ENCODE results near the gene LENG8.
A peak's percentile ranks its signal among the peaks of the same experiment; 100 is the strongest.

DNA sequence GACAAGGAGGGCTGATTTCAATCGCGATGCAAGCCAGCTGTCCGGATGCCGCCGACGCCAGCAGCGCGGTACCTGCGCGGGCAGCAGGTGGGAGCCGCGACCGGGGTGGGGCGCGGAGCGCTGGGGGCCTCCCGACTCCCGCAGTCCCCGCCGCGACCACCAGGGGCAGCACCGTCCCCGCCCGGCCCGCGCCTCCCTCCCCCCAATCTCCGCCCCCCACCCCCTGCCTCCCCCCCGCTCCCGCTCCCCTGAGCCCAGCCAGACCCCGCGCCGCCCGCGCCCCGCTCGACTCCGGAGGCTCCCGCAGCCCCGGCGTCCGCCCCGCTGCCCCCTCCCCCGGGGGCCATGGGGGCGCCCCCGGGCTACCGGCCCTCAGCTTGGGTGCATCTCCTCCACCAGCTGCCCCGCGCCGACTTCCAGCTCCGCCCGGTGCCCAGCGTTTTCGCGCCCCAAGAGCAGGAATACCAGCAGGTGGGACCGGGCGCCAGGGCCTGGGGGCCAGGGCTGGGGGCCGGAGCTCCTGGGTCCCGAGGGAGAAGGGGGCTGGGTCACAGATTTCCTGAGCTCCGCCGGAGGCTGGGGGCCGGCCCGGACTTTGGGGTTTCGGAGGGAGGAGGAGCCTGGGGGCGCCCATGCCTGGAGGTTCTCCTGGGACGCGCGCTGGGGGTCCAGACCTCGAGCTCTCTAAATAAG lies 33.6 kb upstream of the LENG8 start, which contains the start of gene TTYH1:
- TF ChIP-seq, protein P1, sequence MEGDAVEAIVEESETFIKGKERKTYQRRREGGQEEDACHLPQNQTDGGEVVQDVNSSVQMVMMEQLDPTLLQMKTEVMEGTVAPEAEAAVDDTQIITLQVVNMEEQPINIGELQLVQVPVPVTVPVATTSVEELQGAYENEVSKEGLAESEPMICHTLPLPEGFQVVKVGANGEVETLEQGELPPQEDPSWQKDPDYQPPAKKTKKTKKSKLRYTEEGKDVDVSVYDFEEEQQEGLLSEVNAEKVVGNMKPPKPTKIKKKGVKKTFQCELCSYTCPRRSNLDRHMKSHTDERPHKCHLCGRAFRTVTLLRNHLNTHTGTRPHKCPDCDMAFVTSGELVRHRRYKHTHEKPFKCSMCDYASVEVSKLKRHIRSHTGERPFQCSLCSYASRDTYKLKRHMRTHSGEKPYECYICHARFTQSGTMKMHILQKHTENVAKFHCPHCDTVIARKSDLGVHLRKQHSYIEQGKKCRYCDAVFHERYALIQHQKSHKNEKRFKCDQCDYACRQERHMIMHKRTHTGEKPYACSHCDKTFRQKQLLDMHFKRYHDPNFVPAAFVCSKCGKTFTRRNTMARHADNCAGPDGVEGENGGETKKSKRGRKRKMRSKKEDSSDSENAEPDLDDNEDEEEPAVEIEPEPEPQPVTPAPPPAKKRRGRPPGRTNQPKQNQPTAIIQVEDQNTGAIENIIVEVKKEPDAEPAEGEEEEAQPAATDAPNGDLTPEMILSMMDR (IDR thresholded peaks at IDR 0.05; ENCODE audit: insufficient read depth, low read depth, low read length), result no peak
- peak; percentile 39 for TF ChIP-seq EZH2 (IDR thresholded peaks at IDR 0.05; ENCODE audit: insufficient read depth, low read length)

Data from astrocyte (in vitro differentiated cells and primary cell).